WI38 (cell line): ENCODE measurements around the gene CCDC82.

Experiments used
- H3K4me3 ChIP-seq: 2 replicates; pipeline ENCODE4 v1.5.1; 2011; ENCODE audit warnings: low read depth, mild to moderate bottlenecking, control low read depth, low read length
- TF ChIP-seq, protein P1 (sequence below): IDR thresholded peaks from 2 replicates; pipeline ENCODE4 v1.5.1; 2012; ENCODE audit warnings: low read depth, mild to moderate bottlenecking, control low read depth, low read length

The CCDC82 gene

DNA sequence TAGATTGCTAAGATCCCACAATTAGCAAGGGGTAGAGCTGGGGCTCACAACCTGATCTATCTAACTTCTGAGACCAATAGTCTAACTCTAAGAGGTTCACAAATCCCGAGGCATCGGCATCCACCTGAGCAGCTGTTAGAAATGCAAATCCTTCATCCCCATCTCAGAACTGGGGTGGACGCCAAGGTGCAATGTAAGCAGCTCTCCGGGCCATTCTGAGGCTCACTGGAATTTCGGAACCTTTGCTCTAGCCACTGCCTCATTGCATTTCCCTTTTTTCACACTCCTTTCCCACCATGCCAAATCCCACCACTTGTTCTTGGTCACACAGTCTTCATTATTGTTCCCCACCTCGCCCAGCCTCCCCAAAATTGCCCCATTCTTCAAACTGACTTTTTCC lies 76.5 kb downstream of the CCDC82 start:
- H3K4me3 ChIP-seq: no peak overlapping the region
- TF ChIP-seq, protein P1, sequence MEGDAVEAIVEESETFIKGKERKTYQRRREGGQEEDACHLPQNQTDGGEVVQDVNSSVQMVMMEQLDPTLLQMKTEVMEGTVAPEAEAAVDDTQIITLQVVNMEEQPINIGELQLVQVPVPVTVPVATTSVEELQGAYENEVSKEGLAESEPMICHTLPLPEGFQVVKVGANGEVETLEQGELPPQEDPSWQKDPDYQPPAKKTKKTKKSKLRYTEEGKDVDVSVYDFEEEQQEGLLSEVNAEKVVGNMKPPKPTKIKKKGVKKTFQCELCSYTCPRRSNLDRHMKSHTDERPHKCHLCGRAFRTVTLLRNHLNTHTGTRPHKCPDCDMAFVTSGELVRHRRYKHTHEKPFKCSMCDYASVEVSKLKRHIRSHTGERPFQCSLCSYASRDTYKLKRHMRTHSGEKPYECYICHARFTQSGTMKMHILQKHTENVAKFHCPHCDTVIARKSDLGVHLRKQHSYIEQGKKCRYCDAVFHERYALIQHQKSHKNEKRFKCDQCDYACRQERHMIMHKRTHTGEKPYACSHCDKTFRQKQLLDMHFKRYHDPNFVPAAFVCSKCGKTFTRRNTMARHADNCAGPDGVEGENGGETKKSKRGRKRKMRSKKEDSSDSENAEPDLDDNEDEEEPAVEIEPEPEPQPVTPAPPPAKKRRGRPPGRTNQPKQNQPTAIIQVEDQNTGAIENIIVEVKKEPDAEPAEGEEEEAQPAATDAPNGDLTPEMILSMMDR: no peak

GRCh38 chr11:96311120-96311568 lies 78.6 kb downstream of the CCDC82 start:
- TF ChIP-seq, protein P1: no peak
- no peak overlapping the region for H3K4me3 ChIP-seq

- TF ChIP-seq, protein P1: no peak
Observed at GRCh38 chr11:96310236-96310635, 79.5 kb downstream of the CCDC82 start.

GRCh38 chr11:96309643-96310017 lies 80.1 kb downstream of the CCDC82 start:
- TF ChIP-seq, protein P1: no peak

More at GRCh38 chr11:96310236-96310635, 79.5 kb downstream of the CCDC82 start:
- H3K4me3 ChIP-seq: no peak overlapping the region

DNA sequence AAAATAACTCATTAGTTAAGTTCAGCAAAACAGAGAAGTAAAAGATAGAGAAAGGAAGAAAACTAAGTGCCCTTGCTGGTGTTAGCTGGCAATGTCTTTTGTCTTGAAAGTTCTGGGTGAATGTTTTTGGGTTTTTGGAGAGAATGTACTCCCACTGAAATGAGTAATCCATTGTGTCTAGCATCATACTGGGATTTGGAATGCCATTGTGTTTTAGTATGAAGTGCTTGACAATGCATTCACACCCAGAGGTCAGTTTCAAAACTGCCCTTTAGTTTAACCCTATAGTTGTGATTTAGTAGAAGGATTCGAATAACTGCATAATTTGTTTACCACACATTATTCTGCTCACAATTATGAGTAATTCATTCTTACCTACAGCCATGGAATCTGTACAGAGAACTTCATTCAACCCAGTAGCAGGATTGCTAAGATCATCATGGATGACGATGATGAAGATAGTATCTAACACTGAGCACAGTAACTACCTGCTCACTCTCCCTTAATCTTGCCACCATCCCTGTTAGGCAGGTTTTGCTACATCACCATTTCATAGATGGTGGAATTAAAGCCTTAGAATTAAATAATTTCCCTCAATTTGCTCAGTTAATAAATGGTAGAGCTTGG lies 80.6 kb downstream of the CCDC82 start:
- TF ChIP-seq, protein P1: no peak
- no peak overlapping the region for H3K4me3 ChIP-seq

More at GRCh38 chr11:96309643-96310017, 80.1 kb downstream of the CCDC82 start:
- no peak overlapping the region for H3K4me3 ChIP-seq

- TF ChIP-seq, protein P1: no peak
- H3K4me3 ChIP-seq: peak overlapping the region; percentile 49
Observed at GRCh38 chr11:96307776-96308140, 82.0 kb downstream of the CCDC82 start.

- H3K4me3 ChIP-seq: peak overlapping the region; percentile 49
Observed at GRCh38 chr11:96306933-96307775, 82.6 kb downstream of the CCDC82 start.

More at GRCh38 chr11:96306933-96307775, 82.6 kb downstream of the CCDC82 start:
- TF ChIP-seq, protein P1: no peak
